Psoas muscle (tissue), 8 donors: ENCODE results near the gene CDH7. TPM values are rescaled to one million over a fixed set of nuclear protein-coding genes. Genes with fewer than 3 reads are reported as not detected.

Source experiments
- ATAC-seq, 4 donors: fragments of 200-7000 bp; cut with Tn5 transposase; one replicate each; pipeline ENCODE4 v1.9.1; 2020; ENCODE audit warnings: moderate library complexity in 3 of 4, mild to moderate bottlenecking in 2 of 4
- DNase-seq, 2 donors: peaks; one replicate each; pipeline ENCODE4 v3.0.0-alpha.2; 2020
- H3K27ac ChIP-seq: fragments of 200-600 bp; one replicate; pipeline ENCODE4 v1.8.0; 2022
- H3K27me3 ChIP-seq, 3 donors: fragments of 200-600 bp in 1 of 3; one replicate each; pipeline versions ENCODE4 v1.6.1 to v1.8.0; 2013 to 2022; ENCODE audit warnings: low read length in 2 of 3, mild to moderate bottlenecking in 2 of 3, moderate library complexity in 1 of 3; ENCODE audit not compliant: insufficient read depth in 3 of 3
- H3K36me3 ChIP-seq, 2 donors: fragments of 200-600 bp in 1 of 2; one replicate each; pipeline versions ENCODE4 v1.6.1 to v1.8.0; 2013 to 2022; ENCODE audit warnings: low read depth in 1 of 2, mild to moderate bottlenecking in 1 of 2, moderate library complexity in 1 of 2; ENCODE audit not compliant: insufficient read depth in 1 of 2
- H3K4me1 ChIP-seq: fragments of 200-600 bp; one replicate; pipeline ENCODE4 v1.8.0; 2022
- H3K4me3 ChIP-seq: fragments of 200-600 bp; one replicate; pipeline ENCODE4 v1.8.0; 2022; ENCODE audit warnings: mild to moderate bottlenecking
- H3K9me3 ChIP-seq: fragments of 200-600 bp; one replicate; pipeline ENCODE4 v1.8.0; 2022
- CTCF ChIP-seq: fragments of 200-600 bp; IDR thresholded peaks from one replicate; pipeline ENCODE4 v1.8.0; 2022; ENCODE audit warnings: antibody characterized with exemption
- WGBS, 3 donors: extraction: QIAGEN DNeasy Blood & Tissue Kit; methylation state at CpG; one replicate each; pipeline versions ENCODE4 v1.1.6 to v1.1.7; 2013; 5-methylcytosine and 5-hydroxymethylcytosine counted together
- intact Hi-C, 2 donors: fragments of 100-400 bp; cut with DNase I; formaldehyde crosslinking; loops; one replicate each; pipeline versions ENCODE4 v1.11.0 to v1.14.2; 2022
- polyA plus RNA-seq, 3 donors: library from polyadenylated mRNA; stranded (reverse); fragments of 200-250 nt; gene quantifications; one replicate each; pipeline ENCODE4 v1.2.3, GENCODE V29; 2013
- total RNA-seq, 4 donors: library from RNA; stranded (reverse); fragmentation: NEBNext Ultra II Directional in 2 of 4; extraction: Animal tissue kit (Norgen Biotek cat#: 25700) in 2 of 4; gene quantifications; one replicate each; pipeline versions ENCODE4 v1.2.1 to v1.2.4, GENCODE V29; 2021 to 2023
- donor health status: healthy with polysubstance abuse.
- donor health status: DM: no; HTN: no; CAD: no; lungs with moderate emphysema.
- donor health status: Bipolar disorder and iron deficiency.
- donor health status: healthy.
- donor health status: DM: yes; HTN: yes; CAD: no.
- donor health status: DM: no; HTN: no; CAD: no.
- donor health status: DM: no; HTN: no; CAD: no.
- donor health status: DM: yes; HTN: yes; CAD: no.

CDH7 gene
- total and polyA plus RNA-seq, 7 donors, result under 0.01 TPM; not detected in 6

- H3K4me3 ChIP-seq, result no peak overlapping the region
- no peaks in the 10 kb centered on the region for H3K9me3 ChIP-seq
- no peaks in the 10 kb centered on the region for H3K4me1 ChIP-seq
- no peak for DNase-seq
- no peak for ATAC-seq
- no peak overlapping the region for H3K27ac ChIP-seq
- H3K36me3 ChIP-seq, result no peaks in the 10 kb centered on the region
- WGBS, 3 donors, result 82 to 89% (median 87%) methylated on average over 3 of the region's 3 CpGs
- no peak for TF ChIP-seq CTCF
- H3K27me3 ChIP-seq, result no peaks in the 10 kb centered on the region
- intact Hi-C loops, result no loop called here
Measured at GRCh38 chr18:65821911-65822310, 71.1 kb downstream of the CDH7 start.

- H3K27me3 ChIP-seq, result no peaks in the 10 kb centered on the region
- no peaks in the 10 kb centered on the region for H3K36me3 ChIP-seq
- no peaks in the 10 kb centered on the region for H3K9me3 ChIP-seq
- 45 to 54% (median 50%) methylated on average over 2 of the region's 2 CpGs for WGBS, 3 donors
- DNase-seq (no peak), ATAC-seq (no peak)
- no peaks in the 10 kb centered on the region for H3K4me1 ChIP-seq
- no peak for TF ChIP-seq CTCF
- no peak overlapping the region for H3K4me3 ChIP-seq
- intact Hi-C loops, result no loop called here
- no peak overlapping the region for H3K27ac ChIP-seq
Measured at GRCh38 chr18:65822826-65823225, 72.0 kb downstream of the CDH7 start.

- Histone ChIP-seq H3K27me3 (no peaks in the 10 kb centered on the region), H3K9me3 (no peaks in the 10 kb centered on the region), H3K4me3 (no peak overlapping the region), H3K4me1 (no peaks in the 10 kb centered on the region), H3K36me3 (no peaks in the 10 kb centered on the region), H3K27ac (no peak overlapping the region)
- ATAC-seq, result no peak
- TF ChIP-seq CTCF, result no peak
- 96 to 100% (median 98%) methylated on average over 1 of the region's 1 CpG for WGBS, 3 donors
- intact Hi-C loops, result no loop called here
- no peak for DNase-seq
Measured at GRCh38 chr18:65827444-65827843, 76.6 kb downstream of the CDH7 start.

- intact Hi-C loops, result no loop called here
- Histone ChIP-seq H3K9me3 (peaks cover 5% of the 10 kb centered on the region), H3K36me3 (no peaks in the 10 kb centered on the region), H3K27me3 (no peaks in the 10 kb centered on the region), H3K4me3 (no peak overlapping the region), H3K4me1 (no peaks in the 10 kb centered on the region), H3K27ac (no peak overlapping the region)
- ATAC-seq (no peak), DNase-seq (no peak)
- no peak for TF ChIP-seq CTCF
- WGBS, 3 donors, result 67 to 71% (median 67%) methylated on average over 4 of the region's 4 CpGs
Measured at GRCh38 chr18:65835881-65836280, 85.1 kb downstream of the CDH7 start.

GRCh38 chr18:65846107-65846506, 95.3 kb downstream of the CDH7 start:
- TF ChIP-seq CTCF, result no peak

More at GRCh38 chr18:65846107-65846506, 95.3 kb downstream of the CDH7 start:
- 87 to 93% (median 89%) methylated on average over 2 of the region's 2 CpGs for WGBS, 3 donors
- DNase-seq (no peak), ATAC-seq (no peak)
- Histone ChIP-seq H3K27ac (no peak overlapping the region), H3K9me3 (no peaks in the 10 kb centered on the region), H3K36me3 (no peaks in the 10 kb centered on the region), H3K27me3 (no peaks in the 10 kb centered on the region), H3K4me1 (no peaks in the 10 kb centered on the region), H3K4me3 (no peak overlapping the region)
- intact Hi-C loops, result no loop called here
